IMR-90 (cell line): Measurements from ENCODE around the gene KLF16. TPM values are rescaled to one million over a fixed set of nuclear protein-coding genes. Genes with fewer than 3 reads are reported as not detected.

Source experiments
- ATAC-seq: fragments of 200-7000 bp; cut with Tn5 transposase; 2 replicates; pipeline ENCODE4 v1.9.1; 2020; ENCODE audit warnings: low read depth, mild to moderate bottlenecking, moderate library complexity
- BruUV-seq: library from RNA; stranded (reverse); fragments of 400-500 nt; replicated peaks from 2 replicates; lab custom pipeline; 2021; lab: Mats Ljungman, UMichigan
- CTCF ChIA-PET: fragments of 300-600 bp; formaldehyde crosslinking; extraction: SDS; loops from one replicate; lab custom pipeline; 2021; ENCODE audit warnings: antibody characterized with exemption; lab: Yijun Ruan, JAX
- POLR2A ChIA-PET: fragments of 300-600 bp; sonication (Branson Sonifier 250); formaldehyde crosslinking; loops from one replicate; lab custom pipeline; 2022; ENCODE audit warnings: antibody characterized with exemption; ENCODE audit not compliant: unreplicated experiment; lab: Charles Lee
- DNase-seq: peaks from one replicate; pipeline ENCODE4 v3.0.0; 2013
- H2AFZ ChIP-seq: replicated peaks from 2 replicates; pipeline ENCODE3; 2013; ENCODE audit warnings: low read length, mild to moderate bottlenecking; ENCODE audit not compliant: poor library complexity
- H2AK5ac ChIP-seq: 2 replicates; pipeline ENCODE4 v1.6.1; 2013; ENCODE audit warnings: low read depth, low read length, inconsistent platforms
- H2AK9ac ChIP-seq: replicated peaks from 2 replicates; pipeline ENCODE3; 2013; ENCODE audit warnings: mild to moderate bottlenecking, low read depth, low read length, moderate library complexity; ENCODE audit not compliant: poor library complexity
- H2BK120ac ChIP-seq: 2 replicates; pipeline ENCODE4 v1.6.1; 2013; ENCODE audit warnings: low read depth, low read length, inconsistent platforms
- H2BK15ac ChIP-seq: 3 replicates; pipeline ENCODE4 v1.6.1; 2013; ENCODE audit warnings: low read depth, low read length, inconsistent platforms
- H2BK20ac ChIP-seq: 2 replicates; pipeline ENCODE4 v1.6.1; 2013; ENCODE audit warnings: low read depth, mild to moderate bottlenecking, inconsistent platforms, low read length, moderate library complexity
- H2BK5ac ChIP-seq: 2 replicates; pipeline ENCODE4 v1.6.1; 2013; ENCODE audit warnings: mild to moderate bottlenecking, low read depth, low read length, inconsistent platforms; ENCODE audit not compliant: poor library complexity, severe bottlenecking
- H3K14ac ChIP-seq: replicated peaks from 2 replicates; pipeline ENCODE4 v1.6.1; 2013; ENCODE audit warnings: low read depth, low read length, inconsistent platforms
- H3K18ac ChIP-seq: 2 replicates; pipeline ENCODE4 v1.6.1; 2013; ENCODE audit warnings: low read depth, low read length, control low read depth
- H3K23ac ChIP-seq: 2 replicates; pipeline ENCODE4 v1.6.1; 2013; ENCODE audit warnings: low read depth, low read length, inconsistent platforms
- H3K27ac ChIP-seq: 2 replicates; pipeline ENCODE4 v1.5.1; 2013; ENCODE audit warnings: mild to moderate bottlenecking, control low read depth, low read length; ENCODE audit not compliant: insufficient read depth
- H3K27me3 ChIP-seq: 2 replicates; pipeline ENCODE4 v1.6.1; 2013; ENCODE audit warnings: low read length; ENCODE audit not compliant: control insufficient read depth, insufficient read depth
- H3K36me3 ChIP-seq: 2 replicates; pipeline ENCODE4 v1.6.1; 2013; ENCODE audit warnings: low read length, mixed read lengths; ENCODE audit not compliant: control insufficient read depth, insufficient read depth
- H3K4ac ChIP-seq: 2 replicates; pipeline ENCODE4 v1.6.1; 2013; ENCODE audit warnings: low read depth, low read length, inconsistent platforms
- H3K4me1 ChIP-seq: 2 replicates; pipeline ENCODE4 v1.6.1; 2013; ENCODE audit warnings: low read length, mixed read lengths; ENCODE audit not compliant: control insufficient read depth, insufficient read depth
- H3K4me2 ChIP-seq: 2 replicates; pipeline ENCODE4 v1.6.1; 2013; ENCODE audit warnings: low read depth, mild to moderate bottlenecking, control low read depth, low read length, moderate library complexity
- H3K4me3 ChIP-seq: 2 replicates; pipeline ENCODE4 v1.5.1; 2013; ENCODE audit warnings: low read depth, mild to moderate bottlenecking, control low read depth, low read length, moderate library complexity; ENCODE audit not compliant: insufficient read depth
- H3K56ac ChIP-seq: 2 replicates; pipeline ENCODE4 v1.6.1; 2013; ENCODE audit warnings: low read length, inconsistent platforms; ENCODE audit not compliant: insufficient read depth; ENCODE audit errors: extremely low read depth
- H3K79me1 ChIP-seq, 2 experiments: 2 replicates each; pipeline ENCODE4 v1.6.1; 2013; ENCODE audit warnings: low read length in 2 of 2, inconsistent platforms in 1 of 2, low read depth in 1 of 2
- H3K9ac ChIP-seq: 2 replicates; pipeline ENCODE4 v1.6.1; 2013; ENCODE audit warnings: low read depth, low read length, control low read depth
- H3K9me1 ChIP-seq: 2 replicates; pipeline ENCODE4 v1.6.1; 2013; ENCODE audit warnings: low read length, inconsistent platforms; ENCODE audit not compliant: insufficient read depth
- H3K9me3 ChIP-seq: 2 replicates; pipeline ENCODE4 v1.6.1; 2013; ENCODE audit warnings: low read length; ENCODE audit not compliant: control insufficient read depth, insufficient read depth
- H4K20me1 ChIP-seq: 2 replicates; pipeline ENCODE4 v1.6.1; 2013; ENCODE audit warnings: low read length, inconsistent platforms; ENCODE audit not compliant: insufficient read depth
- H4K5ac ChIP-seq: 2 replicates; pipeline ENCODE4 v1.6.1; 2013; ENCODE audit warnings: mild to moderate bottlenecking, low read depth, low read length, control low read depth
- H4K8ac ChIP-seq, 2 experiments: 2 replicates each; pipeline ENCODE4 v1.6.1; 2013; ENCODE audit warnings: low read depth in 2 of 2, low read length in 2 of 2, control low read depth in 1 of 2, inconsistent platforms in 1 of 2
- H4K91ac ChIP-seq: 2 replicates; pipeline ENCODE4 v1.6.1; 2013; ENCODE audit warnings: low read depth, low read length, inconsistent platforms; ENCODE audit not compliant: insufficient read depth
- BHLHE40 ChIP-seq: fragments of 150-350 bp; IDR thresholded peaks from 2 replicates; pipeline ENCODE4 v1.6.1; 2016; ENCODE audit warnings: mild to moderate bottlenecking, low read depth, low read length
- CEBPB ChIP-seq: IDR thresholded peaks from 2 replicates; pipeline ENCODE4 v1.6.1; 2012; ENCODE audit warnings: low read depth, low read length, improper control_type of control experiment
- CHD1 ChIP-seq: IDR thresholded peaks from 2 replicates; pipeline ENCODE4 v1.6.1; 2012; ENCODE audit warnings: low read depth, low read length, improper control_type of control experiment
- CTCF ChIP-seq: conservative IDR thresholded peaks from 2 replicates; pipeline ENCODE4 v1.5.1; 2012; ENCODE audit warnings: mild to moderate bottlenecking, low read depth, low read length, improper control_type of control experiment
- FOS ChIP-seq: fragments of 150-350 bp; IDR thresholded peaks from 2 replicates; pipeline ENCODE4 v1.6.1; 2016; ENCODE audit warnings: low read depth, low read length
- MAFK ChIP-seq: IDR thresholded peaks from 2 replicates; pipeline ENCODE4 v1.6.1; 2012; ENCODE audit warnings: low read depth, low read length, improper control_type of control experiment
- MAZ ChIP-seq: IDR thresholded peaks from 2 replicates; pipeline ENCODE4 v1.6.1; 2012; ENCODE audit warnings: low read depth, mild to moderate bottlenecking, low read length, improper control_type of control experiment, moderate library complexity, borderline replicate concordance
- MXI1 ChIP-seq: IDR thresholded peaks from 2 replicates; pipeline ENCODE4 v1.6.1; 2012; ENCODE audit warnings: low read depth, mild to moderate bottlenecking, low read length, moderate library complexity, borderline replicate concordance
- NFE2L2 ChIP-seq: fragments of 150-350 bp; IDR thresholded peaks from 2 replicates; pipeline ENCODE4 v1.6.1; 2016; ENCODE audit warnings: low read depth, mild to moderate bottlenecking, low read length
- POLR2A ChIP-seq: IDR thresholded peaks from 2 replicates; pipeline ENCODE4 v1.6.1; 2012; ENCODE audit warnings: mild to moderate bottlenecking, low read depth, low read length
- RAD21 ChIP-seq: IDR thresholded peaks from 2 replicates; pipeline ENCODE4 v1.6.1; 2012; ENCODE audit warnings: low read length, improper control_type of control experiment
- RFX5 ChIP-seq: IDR thresholded peaks from 2 replicates; pipeline ENCODE4 v1.8.0; 2012; ENCODE audit warnings: low read depth, mild to moderate bottlenecking, low read length, moderate library complexity
- SMC3 ChIP-seq: fragments of 150-350 bp; IDR thresholded peaks from 2 replicates; pipeline ENCODE4 v1.6.1; 2016; ENCODE audit warnings: low read depth, mild to moderate bottlenecking, antibody characterized with exemption, low read length, moderate library complexity
- USF2 ChIP-seq: fragments of 150-350 bp; IDR thresholded peaks from 2 replicates; pipeline ENCODE4 v1.6.1; 2017; ENCODE audit warnings: mild to moderate bottlenecking, antibody characterized with exemption, low read length, low read depth
- WGBS, 2 experiments: methylation state at CpG; one replicate each; pipeline versions ENCODE4 v1.1.5 to v1.1.7; 2013; ENCODE audit warnings: missing lambda C conversion rate in 2 of 2; ENCODE audit not compliant: insufficient read length in 1 of 2; ENCODE audit errors: extremely low coverage in 2 of 2; 5-methylcytosine and 5-hydroxymethylcytosine counted together
- dilution Hi-C: fragments of 300-500 bp; cut with HindIII; formaldehyde crosslinking; loops from one replicate; pipeline ENCODE4 v1.14.3; 2018; ENCODE audit warnings: low sequenced_read_pairs; ENCODE audit not compliant: unreplicated experiment
- in situ Hi-C: fragments of 300-500 bp; cut with MboI; formaldehyde crosslinking; loops from 3 replicates; pipeline ENCODE4 v1.14.3; 2019; ENCODE audit warnings: low sequenced_read_pairs, inconsistent platforms, mixed read lengths
- intact Hi-C: fragments of 100-400 bp; cut with micrococcal nuclease; formaldehyde crosslinking; loops from 2 replicates; pipeline ENCODE4 v1.10.0; 2022
- polyA plus RNA-seq, 3 experiments: library from polyadenylated mRNA; depleted of rRNA; stranded (reverse); fragments of >200 nt; gene quantifications; 2 replicates each; pipeline ENCODE4 v1.2.3, GENCODE V29; 2012; ENCODE audit warnings: low replicate concordance in 1 of 3
- total RNA-seq: library from RNA; depleted of rRNA; stranded (reverse); fragments of >200 nt; gene quantifications from 2 replicates; pipeline ENCODE4 v1.2.3, GENCODE V29; 2012
- TF ChIP-seq, protein P1 (sequence below): fragments of 150-350 bp; IDR thresholded peaks from 2 replicates; pipeline ENCODE4 v1.6.1; 2016; ENCODE audit warnings: low read depth, mild to moderate bottlenecking, low read length, moderate library complexity, borderline replicate concordance

The KLF16 gene
- total and polyA plus RNA-seq, 2 of the 4 experiments (the other 2 are of a cell fraction) = 0.90 to 13.1 TPM

GRCh38 chr19:1810439-1811160, 52.8 kb downstream of the KLF16 start:
- ATAC-seq (no peak), DNase-seq (no peak)
- H3K14ac ChIP-seq = no peak overlapping the region
- H3K4ac ChIP-seq = no peak overlapping the region
- no peak overlapping the region for H3K27ac ChIP-seq
- H2BK120ac ChIP-seq = no peak overlapping the region
- no peak overlapping the region for H2BK20ac ChIP-seq
- ChIA-PET POLR2A (no interaction called here), CTCF (interaction anchor here (0.6 kb wide), 1 partner anchor 347 kb away, joined by 6 read pairs; no protein-coding TSS in a partner anchor)
- H3K4me1 ChIP-seq = peaks cover 8% of the 10 kb centered on the region
- no peak overlapping the region for H3K4me3 ChIP-seq
- no peak overlapping the region for H2AFZ ChIP-seq
- no peak overlapping the region for H4K91ac ChIP-seq
- H4K8ac ChIP-seq = no peak overlapping the region
- H3K9me3 ChIP-seq = no peaks in the 10 kb centered on the region
- no peak overlapping the region for H2BK5ac ChIP-seq
- no peak overlapping the region for H2BK15ac ChIP-seq
- no peak overlapping the region for H3K56ac ChIP-seq
- H4K5ac ChIP-seq = no peak overlapping the region
- H3K79me1 ChIP-seq = peaks cover 0 to 9% of the 10 kb centered on the region in 2 experiments; a peak in 2 of 4 replicates
- H3K4me2 ChIP-seq = no peak overlapping the region
- no peak overlapping the region for H3K9ac ChIP-seq
- H4K20me1 ChIP-seq = no peaks in the 10 kb centered on the region; the same call in 1 of the 2 replicates
- no peak overlapping the region for H3K18ac ChIP-seq
- 92% methylated on average over 11 of the region's 19 CpGs; no CpG with 5 or more reads in 1 of the 2 experiments for WGBS, 2 experiments
- no peak overlapping the region for H3K23ac ChIP-seq
- no peaks in the 10 kb centered on the region for H3K27me3 ChIP-seq
- in situ Hi-C loops (no loop called here), intact Hi-C loops (no loop called here), dilution Hi-C loops (no loop called here)
- peak overlapping the region; percentile 48 for H2AK9ac ChIP-seq
- H3K9me1 ChIP-seq = peaks cover 4% of the 10 kb centered on the region; the same call in 1 of the 2 replicates
- H2AK5ac ChIP-seq = peak overlapping the region; percentile 39; the same call in 1 of the 2 replicates
- no TSS peak for BruUV-seq
- peaks cover 8% of the 10 kb centered on the region for H3K36me3 ChIP-seq
- TF ChIP-seq POLR2A (no peak), FOS (no peak), CTCF (no peak), MAFK (no peak), USF2 (no peak), BHLHE40 (no peak), CEBPB (no peak), MAZ (no peak), MXI1 (no peak), NFE2L2 (no peak), RFX5 (no peak), CHD1 (no peak), RAD21 (no peak), SMC3 (no peak)
- TF ChIP-seq, protein P1, sequence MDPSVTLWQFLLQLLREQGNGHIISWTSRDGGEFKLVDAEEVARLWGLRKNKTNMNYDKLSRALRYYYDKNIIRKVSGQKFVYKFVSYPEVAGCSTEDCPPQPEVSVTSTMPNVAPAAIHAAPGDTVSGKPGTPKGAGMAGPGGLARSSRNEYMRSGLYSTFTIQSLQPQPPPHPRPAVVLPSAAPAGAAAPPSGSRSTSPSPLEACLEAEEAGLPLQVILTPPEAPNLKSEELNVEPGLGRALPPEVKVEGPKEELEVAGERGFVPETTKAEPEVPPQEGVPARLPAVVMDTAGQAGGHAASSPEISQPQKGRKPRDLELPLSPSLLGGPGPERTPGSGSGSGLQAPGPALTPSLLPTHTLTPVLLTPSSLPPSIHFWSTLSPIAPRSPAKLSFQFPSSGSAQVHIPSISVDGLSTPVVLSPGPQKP = no peak
